Loucy (cell line): ENCODE results near the gene GNPAT.

Experiments used
- H2AFZ ChIP-seq: fragments of 200-600 bp; sonication (generic); 2 replicates; pipeline ENCODE4 v1.6.0; 2016; ENCODE audit warnings: antibody characterized with exemption, mild to moderate bottlenecking, low read length, moderate library complexity
- H3F3A ChIP-seq: fragments of 200-600 bp; 2 replicates; pipeline ENCODE4 v1.6.0; 2016; ENCODE audit warnings: antibody characterized with exemption, low read depth, mild to moderate bottlenecking
- H3K27me3 ChIP-seq: fragments of 200-600 bp; sonication (generic); 2 replicates; pipeline ENCODE4 v1.6.1; 2014; ENCODE audit warnings: low read length, mild to moderate bottlenecking; ENCODE audit not compliant: insufficient read depth, poor library complexity, severe bottlenecking
- H3K36me3 ChIP-seq: fragments of 200-600 bp; sonication (generic); 2 replicates; pipeline ENCODE4 v1.6.1; 2016; ENCODE audit warnings: low read length; ENCODE audit not compliant: insufficient read depth
- H3K4me1 ChIP-seq: fragments of 200-600 bp; sonication (generic); 2 replicates; pipeline ENCODE4 v1.5.1; 2014; ENCODE audit warnings: low read length, mild to moderate bottlenecking; ENCODE audit not compliant: insufficient read depth, poor library complexity, severe bottlenecking
- H3K4me2 ChIP-seq: fragments of 200-600 bp; sonication (generic); 2 replicates; pipeline ENCODE4 v1.6.0; 2014; ENCODE audit warnings: antibody characterized with exemption, low read length, low read depth, mild to moderate bottlenecking; ENCODE audit not compliant: poor library complexity, severe bottlenecking
- H3K4me3 ChIP-seq: fragments of 200-600 bp; sonication (generic); 2 replicates; pipeline ENCODE4 v1.5.1; 2014; ENCODE audit warnings: low read length, mild to moderate bottlenecking, mixed read lengths; ENCODE audit not compliant: poor library complexity, severe bottlenecking
- H3K79me2 ChIP-seq: fragments of 200-600 bp; sonication (generic); 2 replicates; pipeline ENCODE4 v1.6.1; 2014; ENCODE audit warnings: low read length; ENCODE audit not compliant: insufficient read depth
- H3K9ac ChIP-seq: fragments of 200-600 bp; sonication (generic); 2 replicates; pipeline ENCODE4 v1.6.0; 2014; ENCODE audit warnings: mild to moderate bottlenecking, low read depth, low read length, moderate library complexity; ENCODE audit not compliant: poor library complexity, severe bottlenecking
- H3K9me2 ChIP-seq: fragments of 200-600 bp; sonication (generic); replicated peaks from 2 replicates; pipeline ENCODE4 v1.6.1; 2016; ENCODE audit warnings: low read depth, low read length, mixed read lengths
- H3K9me3 ChIP-seq: fragments of 200-600 bp; sonication (generic); 2 replicates; pipeline ENCODE4 v1.6.1; 2014; ENCODE audit warnings: mild to moderate bottlenecking, antibody characterized with exemption, low read length, low read depth; ENCODE audit not compliant: insufficient read depth
- H4K20me1 ChIP-seq: fragments of 200-600 bp; sonication (generic); 2 replicates; pipeline ENCODE4 v1.6.0; 2014; ENCODE audit warnings: antibody characterized with exemption, low read length, mild to moderate bottlenecking; ENCODE audit not compliant: insufficient read depth, poor library complexity, severe bottlenecking
- EZH2phosphoT487 ChIP-seq: fragments of 200-600 bp; IDR thresholded peaks from 2 replicates; pipeline ENCODE4 v1.6.1; 2018; ENCODE audit warnings: antibody characterized with exemption, mild to moderate bottlenecking, moderate library complexity, borderline replicate concordance
- TF ChIP-seq, protein P1 (sequence below): fragments of 200-600 bp; sonication (generic); conservative IDR thresholded peaks from 2 replicates; pipeline ENCODE4 v1.5.1; 2014; ENCODE audit warnings: mild to moderate bottlenecking, antibody characterized with exemption, low read length

GNPAT gene

DNA sequence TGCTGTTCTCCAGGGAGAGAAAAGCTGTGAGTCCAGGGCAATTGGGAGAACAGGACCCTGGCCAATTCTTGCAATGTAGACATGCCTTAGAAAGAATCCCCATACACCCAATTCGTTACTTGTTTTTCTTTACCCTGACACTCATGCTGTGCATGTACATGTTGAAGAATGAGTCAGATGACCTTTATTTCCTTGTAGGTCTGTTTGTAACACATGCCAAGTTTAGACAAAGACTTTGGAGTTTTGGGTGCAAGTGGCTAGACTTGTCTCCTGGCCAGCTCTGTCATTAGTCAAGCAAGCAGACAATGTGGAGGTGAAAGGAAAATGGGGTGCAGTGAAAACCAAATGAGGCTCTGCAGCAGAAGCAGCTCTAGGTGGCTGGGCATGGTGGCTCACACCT is 38.1 kb downstream of the GNPAT start:
- H3K9me2 ChIP-seq = no peaks in the 10 kb centered on the region
- no peaks in the 10 kb centered on the region for H3K79me2 ChIP-seq
- H3K36me3 ChIP-seq = no peaks in the 10 kb centered on the region; the same call in 1 of the 2 replicates
- H3F3A ChIP-seq = no peaks in the 10 kb centered on the region
- no peaks in the 10 kb centered on the region for H3K4me1 ChIP-seq
- no peak overlapping the region for H3K4me3 ChIP-seq
- H4K20me1 ChIP-seq = no peaks in the 10 kb centered on the region
- no peak overlapping the region for H3K4me2 ChIP-seq
- no peak overlapping the region for H3K9ac ChIP-seq
- no peaks in the 10 kb centered on the region for H3K27me3 ChIP-seq
- no peaks in the 10 kb centered on the region for H3K9me3 ChIP-seq
- TF ChIP-seq, protein P1, sequence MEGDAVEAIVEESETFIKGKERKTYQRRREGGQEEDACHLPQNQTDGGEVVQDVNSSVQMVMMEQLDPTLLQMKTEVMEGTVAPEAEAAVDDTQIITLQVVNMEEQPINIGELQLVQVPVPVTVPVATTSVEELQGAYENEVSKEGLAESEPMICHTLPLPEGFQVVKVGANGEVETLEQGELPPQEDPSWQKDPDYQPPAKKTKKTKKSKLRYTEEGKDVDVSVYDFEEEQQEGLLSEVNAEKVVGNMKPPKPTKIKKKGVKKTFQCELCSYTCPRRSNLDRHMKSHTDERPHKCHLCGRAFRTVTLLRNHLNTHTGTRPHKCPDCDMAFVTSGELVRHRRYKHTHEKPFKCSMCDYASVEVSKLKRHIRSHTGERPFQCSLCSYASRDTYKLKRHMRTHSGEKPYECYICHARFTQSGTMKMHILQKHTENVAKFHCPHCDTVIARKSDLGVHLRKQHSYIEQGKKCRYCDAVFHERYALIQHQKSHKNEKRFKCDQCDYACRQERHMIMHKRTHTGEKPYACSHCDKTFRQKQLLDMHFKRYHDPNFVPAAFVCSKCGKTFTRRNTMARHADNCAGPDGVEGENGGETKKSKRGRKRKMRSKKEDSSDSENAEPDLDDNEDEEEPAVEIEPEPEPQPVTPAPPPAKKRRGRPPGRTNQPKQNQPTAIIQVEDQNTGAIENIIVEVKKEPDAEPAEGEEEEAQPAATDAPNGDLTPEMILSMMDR = no peak
- TF ChIP-seq EZH2phosphoT487 = no peak
- no peak overlapping the region for H2AFZ ChIP-seq

DNA sequence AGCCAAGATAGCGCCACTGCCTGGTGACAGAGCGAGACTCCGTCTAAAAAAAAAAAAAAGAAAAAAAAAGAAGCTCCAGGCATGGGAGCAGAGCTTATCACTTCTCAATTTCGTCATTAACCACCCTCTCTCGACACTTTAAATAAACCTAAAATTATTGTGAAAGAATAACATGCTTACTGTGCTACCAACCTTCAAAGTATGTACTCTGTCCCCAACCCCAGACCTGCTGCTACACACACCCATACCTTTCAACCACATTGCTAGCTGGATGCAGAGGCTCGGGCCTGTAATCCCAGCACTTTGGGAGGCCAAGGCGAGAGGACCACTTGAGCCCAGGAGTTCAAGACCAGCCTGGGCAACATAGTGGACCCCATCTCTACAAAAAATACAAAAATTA is 38.7 kb downstream of the GNPAT start:
- Histone ChIP-seq H3K4me3 (no peak overlapping the region), H3K79me2 (no peaks in the 10 kb centered on the region), H3F3A (no peaks in the 10 kb centered on the region), H2AFZ (no peak overlapping the region), H3K36me3 (no peaks in the 10 kb centered on the region; the same call in 1 of the 2 replicates), H3K4me2 (no peak overlapping the region), H3K9ac (no peak overlapping the region), H3K9me3 (no peaks in the 10 kb centered on the region), H3K9me2 (no peaks in the 10 kb centered on the region), H3K4me1 (no peaks in the 10 kb centered on the region), H3K27me3 (no peaks in the 10 kb centered on the region), H4K20me1 (no peaks in the 10 kb centered on the region)
- no peak for TF ChIP-seq EZH2phosphoT487
- TF ChIP-seq, protein P1 = no peak

DNA sequence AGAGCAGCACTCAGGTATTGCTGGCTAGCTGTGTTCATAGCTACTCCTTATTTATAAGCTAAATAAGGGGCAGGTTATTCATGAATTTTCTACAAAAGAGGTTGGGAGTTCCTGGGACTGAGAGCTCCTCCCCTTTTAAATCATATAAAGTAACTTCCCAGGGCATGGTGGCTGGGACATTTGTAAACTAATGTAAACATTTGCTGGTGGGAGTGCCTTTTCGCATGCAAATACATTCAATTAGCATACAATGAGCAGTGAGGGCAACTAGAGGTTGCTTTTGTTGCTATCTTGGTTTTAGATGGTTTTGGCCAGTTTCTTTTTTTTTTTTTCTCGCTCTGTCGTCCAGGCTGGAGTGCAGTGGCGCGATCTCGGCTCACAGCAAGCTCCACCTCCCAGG is 43.4 kb downstream of the GNPAT start:
- H2AFZ ChIP-seq = no peak overlapping the region
- no peaks in the 10 kb centered on the region for H3K27me3 ChIP-seq
- H3F3A ChIP-seq = no peaks in the 10 kb centered on the region
- no peak overlapping the region for H3K4me3 ChIP-seq
- TF ChIP-seq EZH2phosphoT487 = no peak
- TF ChIP-seq, protein P1 = no peak
- H3K36me3 ChIP-seq = no peaks in the 10 kb centered on the region
- no peak overlapping the region for H3K4me2 ChIP-seq
- no peaks in the 10 kb centered on the region for H3K4me1 ChIP-seq
- H3K9me2 ChIP-seq = no peaks in the 10 kb centered on the region
- H3K9ac ChIP-seq = no peak overlapping the region
- no peaks in the 10 kb centered on the region for H4K20me1 ChIP-seq
- H3K9me3 ChIP-seq = no peaks in the 10 kb centered on the region
- no peaks in the 10 kb centered on the region for H3K79me2 ChIP-seq
